Hematopoietic multipotent progenitor cell treated with erythropoietin and hydrocortisone succinate and interleukin-3 and kit ligand, for 6 days (in vitro differentiated cells): ENCODE measurements around the gene STK16.
A peak's percentile ranks its signal among the peaks of the same experiment; 100 is the strongest.

ENCODE experiments used
- DNase-seq: peaks from one replicate; pipeline ENCODE4 v3.0.0-alpha.2; 2015

The STK16 gene

GRCh38 chr2:219289537-219290361 lies 44.5 kb downstream of the STK16 start:
- peak; percentile 79 for DNase-seq

GRCh38 chr2:219290381-219291171 lies 45.3 kb downstream of the STK16 start:
- no peak for DNase-seq

GRCh38 chr2:219291394-219291793 lies 46.1 kb downstream of the STK16 start:
- DNase-seq, result no peak

DNA sequence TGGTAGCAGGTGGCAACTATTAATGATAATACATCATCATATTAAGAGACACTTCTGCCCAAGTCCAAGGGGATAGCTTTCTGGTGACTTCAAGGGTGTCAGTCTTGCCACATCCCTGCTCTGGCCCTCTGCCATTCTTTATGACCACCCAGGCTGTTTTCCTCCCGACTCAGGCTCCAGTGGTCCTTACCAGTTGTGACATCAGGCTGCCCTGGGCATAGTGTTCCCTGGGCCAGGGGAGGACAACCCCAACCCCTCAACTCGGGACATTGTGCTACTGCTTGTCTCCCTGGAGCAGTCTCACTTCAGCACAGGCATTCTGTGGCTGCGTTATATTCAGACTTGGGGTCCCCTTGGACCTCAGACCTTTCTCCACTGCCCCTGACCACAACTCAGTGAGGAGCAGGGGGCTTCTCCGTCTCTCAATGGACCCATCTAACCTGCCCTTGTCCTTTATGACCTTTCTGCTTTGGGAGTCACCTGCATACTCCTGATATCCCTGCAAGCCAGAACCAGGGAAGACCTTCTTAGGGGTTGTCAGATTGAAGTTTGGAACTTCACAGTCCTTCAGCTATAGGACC lies 46.7 kb downstream of the STK16 start:
- no peak for DNase-seq

DNA sequence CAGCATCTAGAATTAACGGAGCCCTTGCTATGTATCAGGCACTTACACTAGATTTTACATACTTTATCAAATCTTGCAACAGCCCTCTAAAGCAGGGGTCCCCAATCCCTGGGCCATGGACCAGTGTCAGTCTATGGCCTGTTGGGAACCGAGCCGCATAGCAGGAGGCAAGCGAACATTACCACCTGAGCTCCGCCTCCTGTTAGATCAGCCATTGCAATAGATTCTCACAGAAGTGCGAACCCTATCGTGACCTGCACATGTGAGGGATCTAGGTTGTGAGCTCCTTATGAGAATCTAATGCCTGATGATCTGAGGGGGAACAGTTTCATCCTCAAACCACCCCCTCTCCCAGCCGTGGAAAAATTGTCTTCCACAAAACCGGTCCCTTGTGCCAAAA lies 47.3 kb downstream of the STK16 start:
- DNase-seq, result no peak

GRCh38 chr2:219293736-219294231 lies 48.5 kb downstream of the STK16 start:
- DNase-seq, result no peak

DNA sequence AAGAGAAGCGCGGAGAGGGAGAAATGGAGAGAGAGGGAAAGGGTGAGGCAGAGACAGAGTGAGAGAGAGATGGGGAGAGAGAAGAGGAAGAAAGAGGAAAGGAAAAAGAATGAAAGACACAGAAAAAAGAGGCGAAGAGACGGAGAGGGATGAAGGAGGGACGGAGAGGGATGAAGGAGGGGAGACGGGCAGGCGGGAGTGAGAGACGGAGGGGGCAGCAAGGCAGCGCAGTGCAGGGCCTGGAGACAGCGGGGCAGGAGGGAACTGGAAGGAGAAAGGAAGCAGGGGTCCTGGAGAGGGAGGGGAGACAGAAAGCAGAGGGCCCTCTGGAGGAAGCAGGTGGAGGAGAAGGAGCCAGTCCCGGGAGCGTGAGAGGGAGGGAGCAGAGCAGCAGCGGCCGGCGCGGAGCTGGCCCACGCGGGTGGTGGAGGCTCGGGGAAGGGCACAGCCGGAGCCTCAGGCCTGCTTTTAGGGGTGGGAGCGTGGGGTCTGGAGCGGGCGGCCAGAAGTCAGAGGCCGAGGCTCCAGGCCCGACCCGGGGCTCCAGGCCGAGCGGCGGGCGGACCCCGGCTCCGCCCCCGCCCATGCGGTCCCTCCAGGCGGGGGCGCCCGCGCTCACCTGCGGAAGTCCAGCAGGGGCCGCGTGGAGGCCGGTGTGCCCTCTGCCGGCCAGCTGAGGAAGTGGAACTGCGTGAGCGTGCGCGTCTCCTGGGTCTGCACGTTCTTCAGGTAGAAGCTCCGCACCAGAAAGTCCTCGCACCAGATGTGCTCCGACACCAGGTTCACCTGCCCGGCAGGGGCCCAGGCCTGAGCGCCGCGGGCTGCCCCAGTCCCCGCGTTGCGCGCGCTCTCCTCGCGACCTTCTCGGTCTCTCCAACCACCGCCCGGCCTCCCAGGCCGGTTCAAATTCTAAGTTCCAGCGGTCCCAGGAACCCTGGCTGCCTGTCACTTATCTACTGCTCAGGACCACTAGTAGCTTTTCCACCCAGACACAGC lies 49.4 kb downstream of the STK16 start:
- DNase-seq, result peak; percentile 85

- no peak for DNase-seq
Measured at GRCh38 chr2:219296142-219296541, 50.9 kb downstream of the STK16 start.

GRCh38 chr2:219296631-219297391 lies 51.5 kb downstream of the STK16 start:
- DNase-seq, result no peak

- no peak for DNase-seq
Measured at GRCh38 chr2:219297766-219298456, 52.6 kb downstream of the STK16 start.

GRCh38 chr2:219298759-219299371 lies 53.6 kb downstream of the STK16 start:
- peak; percentile 88 for DNase-seq

GRCh38 chr2:219299372-219299760 lies 54.1 kb downstream of the STK16 start:
- DNase-seq, result no peak
